GM18502 (cell line): ENCODE results near the gene POM121.
"Not testable (repeated sequence)": the region's sequence is repeated elsewhere in the genome, so short reads cannot be mapped to it uniquely, and the experiment has no call there.

ENCODE experiments used
- ATAC-seq: cut with Tn5 transposase; IDR thresholded peaks from one replicate; pipeline ENCODE4 v1.9.1; 2021; ENCODE audit warnings: mild to moderate bottlenecking; ENCODE audit not compliant: unreplicated experiment, poor library complexity

POM121 gene

DNA sequence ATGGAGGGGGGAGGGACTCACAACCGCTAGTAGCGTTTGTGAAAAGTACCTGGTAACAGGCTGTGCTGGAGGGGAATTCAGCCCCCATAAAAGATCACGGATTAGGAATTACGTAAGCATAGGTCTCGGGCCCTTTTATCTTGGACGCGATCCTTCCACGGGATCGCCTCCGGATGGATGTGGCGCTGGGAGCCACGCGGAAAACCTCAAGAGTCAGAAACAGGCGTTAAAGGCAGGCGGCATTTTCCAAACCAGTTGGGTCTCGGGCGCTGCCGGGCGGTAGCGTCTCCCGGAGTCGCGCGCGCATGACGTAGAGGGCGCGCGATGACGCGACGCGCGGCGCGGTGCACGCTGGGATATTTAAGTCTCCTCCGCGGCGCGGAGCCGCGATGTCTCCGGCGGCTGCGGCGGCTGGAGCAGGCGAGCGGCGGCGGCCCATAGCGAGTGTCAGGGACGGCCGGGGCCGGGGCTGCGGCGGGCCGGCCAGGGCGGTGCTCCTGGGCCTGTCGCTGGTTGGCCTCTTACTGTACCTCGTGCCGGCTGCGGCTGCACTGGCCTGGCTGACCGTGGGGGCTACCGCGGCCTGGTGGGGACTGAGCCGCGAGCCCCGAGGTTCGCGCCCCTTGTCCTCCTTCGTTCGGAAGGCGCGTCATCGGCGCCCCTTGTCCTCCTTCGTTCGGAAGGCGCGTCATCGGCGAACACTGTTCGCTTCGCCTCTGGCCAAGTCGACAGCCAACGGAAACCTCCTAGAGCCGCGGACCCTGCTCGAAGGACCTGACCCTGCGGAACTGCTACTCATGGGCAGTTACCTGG lies at the start of gene POM121:
TSS of gene POM121 (plus strand) at position 363 of the 813 bp plus-strand sequence. CDS start at position 390, 27 bp downstream.
- peak; percentile 84 for ATAC-seq

DNA sequence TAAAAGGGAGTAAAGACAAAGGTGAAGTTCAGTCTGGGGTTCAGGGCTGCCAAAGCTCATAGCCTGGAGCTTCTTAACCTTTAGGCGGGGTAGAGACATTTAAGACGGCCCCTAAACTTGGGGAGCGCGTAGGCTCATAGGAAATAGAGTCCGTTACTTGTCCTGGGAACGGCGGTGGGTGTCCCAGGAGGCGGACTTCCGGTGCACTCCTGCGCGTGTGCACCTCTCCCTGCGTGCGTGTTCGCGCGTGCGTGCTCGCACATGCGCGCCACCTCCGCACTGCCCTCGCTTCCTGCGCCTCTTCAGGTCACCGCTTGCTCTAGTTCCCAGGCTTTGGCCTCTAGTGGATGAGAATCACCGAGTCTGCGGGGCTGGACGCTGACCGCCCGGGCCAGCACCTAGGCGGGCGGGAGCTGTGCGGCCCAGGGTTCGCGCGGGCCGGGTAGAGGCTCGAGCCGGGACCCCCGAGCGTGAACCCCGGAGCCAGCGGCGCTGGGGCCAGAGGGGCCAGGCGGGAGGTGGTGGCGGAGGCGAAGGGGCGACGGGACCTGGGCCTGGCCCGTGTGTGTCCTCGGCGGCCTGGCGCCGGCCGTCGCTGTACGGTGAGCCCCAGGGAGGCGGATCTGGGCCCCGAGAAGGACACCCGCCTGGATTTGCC lies 45.7 kb upstream of the POM121 start:
- ATAC-seq = peak; percentile 100

DNA sequence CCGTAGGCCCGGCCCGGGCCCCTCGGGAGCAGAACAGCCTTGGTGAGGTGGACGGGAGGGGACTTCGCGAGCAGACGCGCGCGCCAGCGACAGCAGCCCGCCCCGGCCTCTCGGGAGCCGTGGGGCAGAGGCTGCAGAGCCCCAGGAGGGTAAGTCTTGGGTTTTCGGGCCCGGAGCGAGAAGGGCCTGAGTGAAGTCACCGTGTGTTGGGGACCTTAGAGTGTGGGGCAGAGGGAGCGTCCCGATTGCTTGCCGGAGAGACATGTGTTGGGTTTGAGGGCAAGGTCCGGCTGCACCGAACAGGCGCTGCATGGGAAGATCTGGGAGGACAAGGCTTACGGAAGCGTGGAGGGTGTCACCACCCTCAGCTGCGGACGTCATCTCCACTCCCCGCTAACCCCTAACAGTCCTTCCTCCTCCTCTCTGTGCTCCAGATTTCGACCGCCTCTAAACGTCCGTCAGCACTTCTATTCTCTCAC lies 45.1 kb upstream of the POM121 start:
- not testable (repeated sequence) for ATAC-seq

DNA sequence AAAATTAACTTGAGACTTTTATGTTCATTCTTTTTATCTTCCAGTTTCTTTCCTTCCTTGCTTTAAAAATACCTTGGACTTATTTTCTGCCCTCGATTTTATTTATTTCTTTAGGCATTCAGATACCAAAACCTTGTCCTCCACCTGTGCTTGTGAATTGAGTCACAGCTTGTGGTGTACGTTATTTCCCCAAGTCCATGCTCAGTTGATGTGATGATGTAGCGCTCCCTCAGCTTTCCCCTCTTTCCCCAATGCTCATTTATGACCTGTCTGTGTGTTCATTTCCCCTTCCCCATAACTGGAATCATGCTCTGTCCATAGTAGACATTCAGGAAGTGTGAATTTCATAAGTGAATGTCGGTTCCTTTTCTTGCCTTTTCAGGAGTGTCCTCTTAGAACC lies 33.1 kb upstream of the POM121 start:
- ATAC-seq = not testable (repeated sequence)

DNA sequence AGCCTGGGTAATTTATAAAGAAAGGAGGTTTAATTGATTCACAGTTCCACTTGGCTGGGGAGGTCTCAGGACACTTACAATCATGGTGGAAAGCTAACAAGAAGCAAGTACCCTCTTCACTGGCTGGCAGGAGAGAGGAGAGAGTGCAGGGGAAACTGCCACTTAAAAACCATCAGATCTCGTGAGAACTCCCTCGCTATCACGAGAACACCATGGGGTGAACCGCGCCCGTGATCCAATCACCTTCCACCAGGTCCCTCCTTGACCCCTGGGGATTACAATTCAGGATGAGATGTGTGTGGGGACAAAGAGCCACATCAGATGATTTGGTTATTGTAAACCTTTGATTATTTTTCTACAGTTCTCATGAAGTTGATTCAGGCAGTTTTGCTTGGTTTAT lies 20.2 kb upstream of the POM121 start:
- ATAC-seq = not testable (repeated sequence)

DNA sequence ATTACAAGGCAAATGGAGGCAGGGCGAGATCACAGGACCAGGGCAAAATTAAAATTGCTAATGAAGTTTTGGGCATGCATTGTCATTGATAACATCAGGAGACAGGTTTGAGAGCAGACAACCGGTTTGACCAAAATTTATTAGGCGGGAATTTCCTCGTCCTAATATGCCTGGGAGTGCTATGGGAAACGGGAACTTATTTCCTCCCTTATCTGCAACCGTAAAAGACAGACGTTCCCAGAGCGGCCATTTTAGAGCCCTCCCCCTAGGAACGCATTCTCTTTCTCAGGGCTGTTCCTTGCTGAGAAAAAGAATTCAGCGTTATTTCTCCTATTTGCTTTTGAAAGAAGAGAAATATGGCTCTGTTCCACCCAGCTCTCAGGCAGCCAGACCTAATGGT lies 16.5 kb upstream of the POM121 start:
- ATAC-seq = not testable (repeated sequence)

DNA sequence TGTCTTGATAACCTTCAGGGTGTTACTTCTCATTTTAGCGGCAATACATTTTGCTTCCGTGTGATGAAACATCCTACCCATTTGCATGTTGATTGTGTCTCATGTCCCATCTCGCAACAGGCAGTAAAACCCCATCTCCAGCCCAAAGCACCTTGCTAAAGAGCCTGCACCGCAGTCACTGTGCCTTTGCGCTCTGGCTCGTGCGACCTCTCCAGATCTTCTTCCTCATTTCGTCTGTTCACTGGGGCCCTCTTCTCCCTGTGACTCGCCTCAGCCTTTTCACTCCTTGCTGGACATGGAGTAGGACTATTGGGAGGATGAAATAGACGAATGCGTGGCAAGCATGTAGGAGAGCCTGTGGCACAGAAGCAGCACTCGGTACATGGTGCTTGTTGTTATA lies 13.5 kb upstream of the POM121 start:
- not testable (repeated sequence) for ATAC-seq

DNA sequence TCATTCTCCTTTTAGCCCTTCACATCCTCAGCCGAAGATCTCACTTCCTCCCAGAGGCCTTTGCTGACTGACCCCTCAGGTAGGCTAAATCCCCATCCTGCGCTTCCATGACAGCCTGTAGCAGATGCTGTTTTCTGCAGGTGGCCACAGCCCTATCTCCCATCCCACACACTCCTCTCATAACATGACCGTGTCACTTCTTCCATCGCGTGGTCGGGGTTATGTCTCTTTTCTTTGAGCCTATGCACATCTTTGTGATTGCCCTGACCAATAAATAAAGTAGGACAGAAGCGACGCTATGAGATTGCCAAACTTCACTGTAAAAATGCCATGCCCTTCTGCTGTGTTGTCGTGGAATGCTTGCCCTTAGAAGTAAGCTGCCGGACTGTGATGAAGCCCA lies 11.1 kb upstream of the POM121 start:
- not testable (repeated sequence) for ATAC-seq

DNA sequence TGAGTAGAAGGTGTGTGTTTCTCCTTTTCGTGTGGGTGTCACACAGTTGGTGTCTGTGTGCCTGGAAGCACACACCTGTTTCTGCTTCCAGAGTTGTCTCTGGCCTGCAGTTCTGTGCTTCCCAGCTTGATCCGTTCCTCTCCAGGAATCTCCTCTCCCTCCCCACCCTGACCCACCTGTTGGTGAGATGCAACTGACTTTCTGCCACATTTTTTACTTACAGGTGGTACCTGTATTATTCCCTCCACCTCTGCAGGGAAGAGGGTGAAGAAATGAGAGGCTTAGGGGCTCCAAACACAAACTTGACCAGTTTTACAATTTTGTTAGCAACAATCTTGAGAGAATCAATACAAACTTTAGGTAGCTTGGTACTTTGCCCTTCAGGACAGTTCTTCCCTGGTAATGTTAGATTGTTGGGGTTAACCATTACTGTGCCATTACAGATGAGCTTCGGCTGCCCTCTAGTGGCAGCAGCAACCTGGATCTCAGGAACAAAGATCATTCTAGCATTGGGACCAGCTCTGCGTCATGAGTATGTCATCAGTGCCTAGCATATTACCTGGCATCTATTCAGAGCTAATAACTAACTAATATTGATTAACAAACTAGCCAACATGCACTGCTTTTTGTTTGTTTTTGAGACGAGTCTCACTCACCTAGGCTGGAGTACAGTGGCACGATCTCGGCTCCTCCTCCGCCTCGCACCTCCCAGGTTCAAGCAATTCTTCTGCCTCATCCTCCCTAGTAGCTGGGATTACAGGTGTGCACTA lies 10.0 kb upstream of the POM121 start:
- ATAC-seq = peak; percentile 89

DNA sequence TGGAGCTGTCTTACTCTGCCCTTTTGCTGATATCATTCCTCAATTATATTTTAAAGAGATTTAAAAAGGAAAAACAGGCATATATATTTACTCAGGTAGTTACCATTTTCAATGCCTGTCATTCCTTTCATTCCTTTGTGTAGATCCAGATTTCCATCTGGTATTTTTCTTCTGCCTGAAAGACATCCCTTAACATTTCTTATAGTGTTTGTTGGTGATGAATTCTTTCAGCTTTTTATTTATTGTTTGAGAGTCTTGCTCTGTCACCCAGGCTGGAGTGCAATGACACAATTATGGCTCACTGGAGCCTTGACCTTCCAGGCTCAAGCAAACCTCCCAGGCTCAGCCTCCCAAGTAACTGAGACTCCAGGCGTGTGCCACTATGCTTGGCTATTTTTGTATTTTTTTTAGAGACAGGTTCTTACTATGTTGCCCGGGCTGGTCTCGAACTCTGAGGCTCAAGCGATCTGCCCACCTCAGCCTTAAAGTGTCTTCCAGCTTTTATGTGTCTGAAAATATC lies 5.6 kb upstream of the POM121 start:
- ATAC-seq = no peak

DNA sequence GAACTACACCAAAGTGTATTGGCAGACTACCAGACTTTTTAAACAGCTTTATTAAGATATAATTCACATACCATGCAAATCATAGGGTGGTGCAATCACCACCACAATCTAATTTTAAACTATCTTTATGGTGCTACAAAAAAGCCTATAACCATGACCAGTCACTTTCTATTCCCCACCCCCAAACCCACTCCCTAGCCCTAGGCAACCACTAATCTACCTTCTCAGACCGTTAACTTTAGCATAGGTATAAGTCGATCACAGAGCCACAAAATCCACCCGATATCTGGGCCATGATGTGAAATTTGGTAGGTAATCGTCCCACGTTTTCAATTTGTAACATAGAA lies 536 bp upstream of the POM121 start:
- peak; percentile 19 for ATAC-seq

DNA sequence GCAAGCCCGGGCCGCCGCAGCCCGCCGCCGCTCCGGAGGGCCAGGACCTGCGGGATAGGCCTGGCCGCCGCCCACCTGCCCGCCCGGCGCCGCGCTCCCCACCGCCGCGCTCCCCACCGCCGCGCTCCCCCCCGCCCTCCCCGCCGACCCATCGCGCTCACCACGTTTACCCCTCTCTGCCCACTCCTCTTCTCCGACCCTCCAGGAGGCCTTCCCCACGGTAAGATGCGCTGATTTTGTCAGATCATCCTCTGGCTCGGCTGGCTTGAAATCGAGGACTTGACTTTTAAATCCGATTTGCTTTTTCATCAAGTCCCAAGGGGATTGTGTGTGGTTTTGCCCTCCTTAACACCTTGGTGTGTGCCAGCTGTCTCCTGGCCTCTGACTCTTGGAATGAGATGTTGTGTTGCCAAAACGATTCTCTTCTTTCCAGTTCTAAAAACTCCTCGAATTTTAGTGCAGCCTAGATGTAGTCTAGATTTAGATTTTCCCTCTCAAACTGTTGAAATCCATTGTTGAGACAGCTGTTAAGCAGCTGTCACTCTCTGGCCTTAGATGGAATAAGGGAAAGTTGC lies 738 bp downstream of the POM121 start:
- ATAC-seq = no peak

DNA sequence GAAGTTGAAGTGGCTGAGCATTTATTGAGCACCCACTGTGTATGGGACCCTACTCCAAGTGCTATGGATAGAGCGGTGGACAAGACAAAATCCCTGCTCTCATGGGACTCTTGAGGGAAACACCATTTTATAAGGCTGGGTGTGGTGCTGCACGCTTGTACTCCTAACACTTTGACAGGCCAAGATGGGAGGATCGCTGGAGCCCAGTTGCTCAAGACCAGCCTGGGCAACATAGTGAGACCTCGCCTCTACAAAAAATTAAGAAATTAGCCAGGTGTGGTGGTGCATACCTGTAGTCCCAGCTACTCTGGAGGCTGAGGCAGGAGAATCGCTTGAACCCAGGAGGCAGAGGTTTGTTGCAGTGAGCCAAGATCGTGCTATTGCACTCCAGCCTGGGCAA lies 2.9 kb downstream of the POM121 start:
- ATAC-seq = not testable (repeated sequence)

DNA sequence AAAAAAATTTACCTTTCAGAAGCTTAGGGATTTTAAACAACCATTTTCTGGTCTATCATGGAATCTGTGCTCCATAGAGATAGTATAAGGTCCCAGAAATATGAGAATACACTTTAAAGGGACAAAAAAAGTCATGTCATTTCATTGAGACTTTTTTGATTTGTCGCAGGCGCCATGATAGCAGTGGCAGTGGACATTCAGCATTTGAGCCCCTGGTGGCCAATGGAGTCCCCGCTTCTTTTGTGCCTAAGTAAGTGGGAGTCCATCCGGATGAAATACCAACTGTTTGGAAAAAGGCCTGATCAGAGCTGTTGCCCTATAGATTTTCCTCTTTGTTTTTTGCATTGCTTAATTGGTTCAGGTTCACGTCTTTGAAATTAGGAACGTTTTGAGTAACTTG lies 3.3 kb downstream of the POM121 start:
- not testable (repeated sequence) for ATAC-seq

DNA sequence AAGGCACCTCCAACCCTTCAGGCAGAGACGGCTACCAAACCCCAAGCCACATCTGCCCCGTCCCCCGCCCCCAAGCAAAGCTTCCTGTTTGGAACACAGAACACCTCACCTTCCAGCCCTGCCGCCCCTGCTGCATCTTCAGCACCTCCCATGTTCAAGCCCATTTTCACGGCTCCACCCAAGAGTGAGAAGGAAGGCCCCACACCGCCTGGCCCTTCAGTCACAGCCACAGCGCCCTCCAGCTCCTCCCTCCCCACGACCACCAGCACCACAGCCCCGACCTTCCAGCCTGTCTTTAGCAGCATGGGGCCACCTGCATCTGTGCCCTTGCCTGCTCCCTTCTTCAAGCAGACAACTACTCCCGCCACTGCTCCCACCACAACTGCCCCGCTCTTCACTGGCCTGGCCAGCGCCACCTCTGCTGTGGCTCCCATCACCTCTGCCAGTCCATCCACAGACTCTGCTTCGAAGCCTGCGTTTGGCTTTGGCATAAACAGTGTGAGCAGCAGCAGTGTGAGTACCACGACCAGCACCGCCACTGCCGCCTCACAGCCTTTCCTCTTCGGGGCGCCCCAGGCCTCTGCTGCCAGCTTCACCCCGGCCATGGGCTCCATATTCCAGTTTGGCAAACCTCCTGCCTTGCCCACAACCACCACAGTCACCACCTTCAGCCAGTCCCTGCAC lies 17.3 kb downstream of the POM121 start:
- ATAC-seq = not testable (repeated sequence)

DNA sequence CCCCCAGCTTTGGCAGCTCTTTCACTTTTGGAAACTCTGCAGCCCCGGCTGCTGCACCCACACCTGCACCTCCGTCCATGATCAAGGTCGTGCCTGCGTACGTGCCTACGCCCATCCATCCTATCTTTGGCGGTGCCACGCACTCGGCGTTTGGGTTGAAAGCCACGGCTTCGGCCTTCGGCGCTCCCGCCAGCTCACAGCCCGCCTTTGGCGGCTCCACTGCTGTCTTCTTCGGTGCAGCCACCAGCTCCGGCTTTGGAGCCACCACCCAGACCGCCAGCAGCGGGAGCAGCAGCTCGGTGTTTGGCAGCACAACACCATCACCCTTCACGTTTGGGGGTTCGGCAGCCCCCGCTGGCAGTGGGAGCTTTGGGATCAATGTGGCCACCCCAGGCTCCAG lies 18.1 kb downstream of the POM121 start:
- not testable (repeated sequence) for ATAC-seq

DNA sequence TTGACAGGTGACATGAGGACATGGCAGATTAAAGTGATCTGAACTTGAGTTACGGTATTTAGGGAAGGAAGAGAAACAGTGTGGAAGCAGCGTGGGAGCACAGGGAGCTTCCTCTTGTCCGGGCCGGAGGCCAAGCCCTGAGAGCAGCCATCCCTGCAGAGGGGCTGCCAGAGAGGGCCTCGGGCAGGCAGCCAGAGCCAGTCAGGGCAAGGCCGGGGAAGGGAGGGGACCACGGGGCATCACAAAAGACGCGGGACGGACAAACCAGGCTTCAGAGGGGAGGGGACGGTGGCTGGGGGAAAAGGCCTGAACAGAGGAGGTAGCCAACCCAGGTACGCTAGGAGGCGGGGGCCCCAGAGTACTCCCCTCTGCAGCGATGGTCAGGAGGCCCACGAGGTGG lies 20.0 kb downstream of the POM121 start:
- ATAC-seq = not testable (repeated sequence)

DNA sequence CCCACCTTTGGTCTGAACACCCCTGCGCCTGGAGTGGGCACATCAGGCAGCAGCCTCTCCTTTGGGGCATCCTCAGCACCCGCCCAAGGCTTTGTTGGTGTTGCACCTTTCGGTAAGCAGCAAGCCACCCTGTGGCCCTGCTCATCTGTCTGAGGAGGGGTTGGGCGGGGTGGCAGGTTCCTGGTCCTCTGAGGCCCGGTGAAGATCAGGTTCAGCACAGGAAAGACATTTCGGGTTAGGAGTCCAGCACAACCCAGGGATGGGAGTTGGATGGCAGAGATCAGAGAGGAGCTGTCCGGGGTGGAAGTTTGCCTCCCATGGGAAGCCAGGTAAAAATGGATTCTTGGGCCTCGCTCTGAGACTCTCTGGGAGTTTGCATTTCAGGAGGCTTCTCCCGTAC lies 20.7 kb downstream of the POM121 start:
- not testable (repeated sequence) for ATAC-seq

DNA sequence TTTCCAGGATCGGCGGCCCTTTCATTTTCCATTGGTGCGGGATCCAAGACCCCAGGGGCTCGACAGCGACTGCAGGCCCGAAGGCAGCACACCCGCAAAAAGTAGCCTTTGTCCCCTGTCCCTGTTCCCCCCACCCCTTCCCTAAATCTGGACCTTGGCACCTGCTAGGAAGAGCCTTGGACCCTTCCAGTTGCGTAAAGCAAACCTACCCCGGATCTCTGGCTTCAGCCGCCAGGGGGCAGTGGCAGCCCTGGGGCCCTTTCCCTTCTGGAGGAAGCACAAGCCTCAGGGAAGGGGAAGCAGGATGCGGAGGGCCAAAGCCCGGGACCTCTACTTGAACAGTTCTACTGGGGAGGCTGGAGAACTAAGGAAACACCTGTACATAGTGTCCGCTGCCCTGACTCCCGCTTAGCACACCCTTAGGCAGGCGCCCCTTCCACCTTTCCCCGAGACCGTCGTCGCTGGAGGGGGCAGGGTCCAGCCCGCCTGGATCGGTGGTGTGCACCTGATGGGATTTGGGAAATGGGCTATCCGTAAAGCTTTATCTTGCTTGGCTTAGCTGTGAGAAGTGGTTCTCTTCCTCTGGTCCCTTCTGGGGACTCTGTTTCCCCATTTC lies 21.3 kb downstream of the POM121 start:
- not testable (repeated sequence) for ATAC-seq
